Peyer's patch (tissue), 4 donors: ENCODE results near the gene POU2F3.

Experiments used
- CTCF ChIP-seq, 6 experiments: fragments of 450-650 bp in 4 of 6; fragments of 200-600 bp in 2 of 6; sonication (generic) in 1 of 6; IDR thresholded peaks; one replicate each; pipeline ENCODE4 v1.5.1; 2017 to 2019; ENCODE audit warnings: antibody characterized with exemption in 6 of 6, mild to moderate bottlenecking in 3 of 6, moderate library complexity in 1 of 6
- POLR2A ChIP-seq, 2 donors: fragments of 450-650 bp; IDR thresholded peaks; one replicate each; pipeline ENCODE4 v1.5.1; 2017; ENCODE audit warnings: antibody characterized with exemption in 2 of 2, mild to moderate bottlenecking in 2 of 2, moderate library complexity in 2 of 2

GRCh38 chr11:120203626-120204025 is 36.3 kb upstream of the POU2F3 start:
- TF ChIP-seq CTCF (IDR thresholded peaks at IDR 0.05) (no peak), POLR2A (IDR thresholded peaks at IDR 0.05) (no peak)
